Hematopoietic multipotent progenitor cell treated with erythropoietin and hydrocortisone succinate and interleukin-3 and kit ligand, for 6 days (in vitro differentiated cells): Measurements from ENCODE around the gene HORMAD2.
A peak's percentile ranks its signal among the peaks of the same experiment; 100 is the strongest.
"Not testable (repeated sequence)": the region's sequence is repeated elsewhere in the genome, so short reads cannot be mapped to it uniquely, and the experiment has no call there.

Experiments
- DNase-seq: peaks from one replicate; pipeline ENCODE4 v3.0.0-alpha.2; 2015

The HORMAD2 gene

GRCh38 chr22:30212996-30213441 lies 132.8 kb downstream of the HORMAD2 start:
- DNase-seq: peak; percentile 58

- no peak for DNase-seq
Measured at GRCh38 chr22:30214703-30215407, 134.6 kb downstream of the HORMAD2 start.

GRCh38 chr22:30216272-30216671 lies 136.0 kb downstream of the HORMAD2 start:
- not testable (repeated sequence) for DNase-seq

- peak; percentile 92 for DNase-seq
Measured at GRCh38 chr22:30216710-30217109, 136.4 kb downstream of the HORMAD2 start.

- no peak for DNase-seq
Measured at GRCh38 chr22:30217698-30218560, 137.7 kb downstream of the HORMAD2 start.

- no peak for DNase-seq
Measured at GRCh38 chr22:30219049-30219654, 138.9 kb downstream of the HORMAD2 start.

- DNase-seq: no peak
Measured at GRCh38 chr22:30219668-30220278, 139.5 kb downstream of the HORMAD2 start.

GRCh38 chr22:30220338-30221012 lies 140.2 kb downstream of the HORMAD2 start:
- DNase-seq: no peak

GRCh38 chr22:30221121-30221992 lies 141.1 kb downstream of the HORMAD2 start:
- DNase-seq: no peak

- no peak for DNase-seq
Measured at GRCh38 chr22:30222321-30222720, 142.1 kb downstream of the HORMAD2 start.

- DNase-seq: no peak
Measured at GRCh38 chr22:30223303-30223702, 143.0 kb downstream of the HORMAD2 start.

GRCh38 chr22:30224161-30224857 lies 144.0 kb downstream of the HORMAD2 start:
- no peak for DNase-seq

GRCh38 chr22:30225220-30225927 lies 145.1 kb downstream of the HORMAD2 start:
- DNase-seq: no peak

- DNase-seq: no peak
Measured at GRCh38 chr22:30226192-30226832, 146.0 kb downstream of the HORMAD2 start.
